ENCODE results near the gene TRMT1L. TPM values are rescaled to one million over a fixed set of nuclear protein-coding genes. Genes with fewer than 3 reads are reported as not detected.

The TRMT1L gene
- total and polyA plus RNA-seq, 2 donors (not counting 3 experiments of a cell fraction or from before 2014, with no cell fraction given), result 7.9 to 12.8 TPM

DNA sequence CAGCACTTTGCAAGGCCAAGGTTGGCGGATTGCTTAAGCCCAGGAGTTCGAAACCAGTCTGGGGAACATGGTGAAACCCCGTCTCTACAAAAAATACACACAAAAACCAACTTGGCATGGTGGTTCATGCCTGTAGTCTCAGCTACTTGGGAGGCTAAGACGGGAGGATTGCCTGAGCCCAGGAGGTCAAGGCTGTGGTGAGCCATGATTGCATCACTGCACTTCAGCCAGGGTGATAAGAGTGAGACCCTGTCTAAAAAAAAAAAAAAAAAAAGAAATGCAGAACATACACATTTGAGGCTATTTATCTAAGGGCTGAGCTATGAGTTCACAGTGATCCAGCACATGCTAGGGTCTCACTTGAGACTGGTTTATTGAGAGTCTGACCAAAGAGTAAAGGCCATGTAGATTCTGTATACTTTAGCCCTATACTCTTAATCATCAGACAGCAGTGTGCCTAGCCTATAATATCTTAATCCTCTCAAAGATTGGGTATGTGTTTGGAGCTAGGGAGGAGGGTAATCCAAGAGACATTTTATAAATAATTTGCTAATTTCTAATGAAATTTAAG lies 87.5 kb downstream of the TRMT1L start:
- no peak overlapping the region for H3K9ac ChIP-seq (replicated peaks; ENCODE audit: extremely low read depth, insufficient read depth, low read length)
- CTCF ChIA-PET, result interaction anchor here (1.0 kb wide), 2 partner anchors 82 to 101 kb away, joined by 3 to 4 read pairs; no protein-coding TSS in a partner anchor
- POLR2A ChIA-PET, result no interaction called here
- H3K27me3 ChIP-seq (ENCODE audit: control insufficient read depth in 2 of 2, insufficient read depth in 2 of 2, low read length in 2 of 2), result no peaks in the 10 kb centered on the region
- no peak overlapping the region for H3K4me3 ChIP-seq (replicated peaks in 1 of 3; ENCODE audit: insufficient read depth in 1 of 3, low read depth in 1 of 3, low read length in 3 of 3)
- H3K4me1 ChIP-seq (ENCODE audit: control insufficient read depth, extremely low read depth, insufficient read depth, low read length), result no peaks in the 10 kb centered on the region
- DNase-seq (ENCODE audit: low read depth, low spot score) (no peak), FAIRE-seq (no peak)
- H3K27ac ChIP-seq (ENCODE audit: insufficient read depth, low read depth, low read length), result no peak overlapping the region
- H3K4me2 ChIP-seq (ENCODE audit: insufficient read depth, low read length), result no peak overlapping the region
- no peaks in the 10 kb centered on the region for H3K9me3 ChIP-seq (replicated peaks; ENCODE audit: control insufficient read depth, insufficient read depth, low read length)
- no peaks in the 10 kb centered on the region for H3K36me3 ChIP-seq (ENCODE audit: control insufficient read depth in 2 of 2, extremely low read depth in 1 of 2, insufficient read depth in 2 of 2, low read length in 2 of 2)
- dilution Hi-C loops (cut with MboI; ENCODE audit: extremely low pct_ligation_motif_present, low sequenced_read_pairs), result no loop called here
- no peaks in the 10 kb centered on the region for H3K9me1 ChIP-seq (replicated peaks; ENCODE audit: control insufficient read depth, extremely low read depth, insufficient read depth, low read length)
- H3K79me2 ChIP-seq (ENCODE audit: control insufficient read depth, insufficient read depth, low read length), result peaks cover 55% of the 10 kb centered on the region
- no peak overlapping the region for H2AFZ ChIP-seq (ENCODE audit: low read depth, low read length)
- BruUV-seq (replicated peaks), result no TSS peak
- TF ChIP-seq GATA2 (IDR thresholded peaks at IDR 0.05; ENCODE audit: insufficient read depth, insufficient read length, low read depth, low read length) (no peak), POLR2A (IDR thresholded peaks at IDR 0.05; ENCODE audit: low read depth, low read length) (no peak), JUN (IDR thresholded peaks at IDR 0.05; ENCODE audit: borderline replicate concordance, insufficient read depth, insufficient read length, low read depth) (no peak), MYC (IDR thresholded peaks at IDR 0.05; ENCODE audit: low read depth, low read length) (no peak)
- peaks cover 3% of the 10 kb centered on the region for H4K20me1 ChIP-seq (replicated peaks; ENCODE audit: control insufficient read depth, extremely low read depth, insufficient read depth, low read length)
- intact Hi-C loops (cut with micrococcal nuclease), result no loop called here

- Histone ChIP-seq H3K27ac (ENCODE audit: insufficient read depth, low read depth, low read length) (no peak overlapping the region), H3K27me3 (ENCODE audit: control insufficient read depth in 2 of 2, insufficient read depth in 2 of 2, low read length in 2 of 2) (no peaks in the 10 kb centered on the region), H3K4me2 (ENCODE audit: insufficient read depth, low read length) (no peak overlapping the region), H3K36me3 (ENCODE audit: control insufficient read depth in 2 of 2, extremely low read depth in 1 of 2, insufficient read depth in 2 of 2, low read length in 2 of 2) (no peaks in the 10 kb centered on the region), H3K4me1 (ENCODE audit: control insufficient read depth, extremely low read depth, insufficient read depth, low read length) (no peaks in the 10 kb centered on the region), H3K9ac (replicated peaks; ENCODE audit: extremely low read depth, insufficient read depth, low read length) (no peak overlapping the region), H3K9me3 (replicated peaks; ENCODE audit: control insufficient read depth, insufficient read depth, low read length) (no peaks in the 10 kb centered on the region), H3K79me2 (ENCODE audit: control insufficient read depth, insufficient read depth, low read length) (peaks cover 55% of the 10 kb centered on the region), H2AFZ (ENCODE audit: low read depth, low read length) (no peak overlapping the region), H3K4me3 (replicated peaks in 1 of 3; ENCODE audit: insufficient read depth in 1 of 3, low read depth in 1 of 3, low read length in 3 of 3) (no peak overlapping the region), H3K9me1 (replicated peaks; ENCODE audit: control insufficient read depth, extremely low read depth, insufficient read depth, low read length) (no peaks in the 10 kb centered on the region), H4K20me1 (replicated peaks; ENCODE audit: control insufficient read depth, extremely low read depth, insufficient read depth, low read length) (peaks cover 6% of the 10 kb centered on the region)
- CTCF ChIA-PET, result interaction anchor here (1.0 kb wide), 1 partner anchor 81 kb away, joined by 3 read pairs; no protein-coding TSS in a partner anchor
- FAIRE-seq (no peak), DNase-seq (ENCODE audit: low read depth, low spot score) (no peak)
- dilution Hi-C loops (cut with MboI; ENCODE audit: extremely low pct_ligation_motif_present, low sequenced_read_pairs) (no loop called here), intact Hi-C loops (cut with micrococcal nuclease) (no loop called here)
- TF ChIP-seq JUN (IDR thresholded peaks at IDR 0.05; ENCODE audit: borderline replicate concordance, insufficient read depth, insufficient read length, low read depth), result no peak
- POLR2A ChIA-PET, result no interaction called here
- BruUV-seq (replicated peaks), result no TSS peak
Measured at GRCh38 chr1:185068341-185068740, 88.4 kb downstream of the TRMT1L start.

Other genes starting within 250 kb of the TRMT1L start
- 1.5 and 2.8 TPM in 2 replicates for gene NIBAN1, start 182.4 kb downstream of the TRMT1L start, total RNA-seq
- 0.11 and 0.23 TPM in 2 replicates for gene NIBAN1, start 182.4 kb downstream of the TRMT1L start, polyA plus RNA-seq
- 26.0 and 30.6 TPM in 2 replicates for gene RNF2, start 111.4 kb downstream of the TRMT1L start, total RNA-seq
- 10.3 and 13.6 TPM in 2 replicates for gene RNF2, start 111.4 kb downstream of the TRMT1L start, polyA plus RNA-seq
- gene SWT1, start 214 bp upstream of the TRMT1L start, total RNA-seq, result 3.6 and 4.3 TPM in 2 replicates
- 0.78 and 1.0 TPM in 2 replicates for gene SWT1, start 214 bp upstream of the TRMT1L start, polyA plus RNA-seq
- gene IVNS1ABP, start 160.3 kb upstream of the TRMT1L start, total RNA-seq, result 75.3 and 81.6 TPM in 2 replicates
- gene IVNS1ABP, start 160.3 kb upstream of the TRMT1L start, polyA plus RNA-seq, result 19.9 and 26.3 TPM in 2 replicates